ENCODE results near the gene TRPM4. TPM values are rescaled to one million over a fixed set of nuclear protein-coding genes. Genes with fewer than 3 reads are reported as not detected.

Gene TRPM4
- total RNA-seq, 1 donor from 2014 or later: 28.5 TPM

DNA sequence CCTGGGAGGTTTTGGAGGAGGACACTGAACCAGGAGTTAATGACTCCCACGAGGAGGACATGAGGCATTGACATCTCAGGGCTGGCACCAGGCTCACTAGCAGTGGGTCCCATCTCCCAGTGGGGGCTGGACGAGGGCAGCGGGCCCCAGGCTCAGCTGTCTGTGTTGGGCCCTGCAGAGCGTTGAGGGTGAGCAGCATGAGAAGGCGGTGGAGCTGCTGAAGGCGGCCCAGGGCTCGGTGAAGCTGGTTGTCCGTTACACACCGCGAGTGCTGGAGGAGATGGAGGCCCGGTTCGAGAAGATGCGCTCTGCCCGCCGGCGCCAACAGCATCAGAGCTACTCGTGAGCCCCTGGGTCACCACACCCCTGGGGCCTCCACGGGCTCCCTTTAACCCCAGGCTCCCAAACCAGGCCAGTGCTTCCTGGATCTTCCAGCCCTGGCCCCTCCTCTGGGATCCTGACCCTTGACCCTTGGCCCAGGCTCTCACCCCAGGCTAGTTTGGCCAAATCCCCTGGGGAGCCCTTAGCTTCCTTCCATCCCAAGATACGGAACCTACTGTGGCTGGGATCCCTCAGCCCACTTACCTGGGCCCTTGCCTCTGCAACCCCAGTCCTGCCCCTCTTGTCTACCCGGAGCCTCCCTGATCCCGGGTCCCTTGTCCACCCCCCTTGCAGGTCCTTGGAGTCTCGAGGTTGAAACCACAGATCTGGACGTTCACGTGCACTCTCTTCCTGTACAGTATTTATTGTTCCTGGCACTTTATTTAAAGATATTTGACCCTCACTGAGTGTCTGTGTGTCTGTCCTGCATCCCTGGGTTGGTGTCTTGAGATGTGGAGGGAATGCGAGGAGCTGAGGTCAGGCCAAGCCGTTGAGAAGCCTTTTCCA lies 39.7 kb upstream of the TRPM4 start:
- Mint-ChIP-seq H3K4me1 (ENCODE audit: unreplicated experiment) (peaks cover 30% of the 10 kb centered on the region), H3K27me3 (ENCODE audit: unreplicated experiment) (no peaks in the 10 kb centered on the region), H3K9me3 (ENCODE audit: unreplicated experiment) (no peaks in the 10 kb centered on the region), H3K4me3 (ENCODE audit: unreplicated experiment) (peak overlapping the region; percentile 80), H3K27ac (ENCODE audit: unreplicated experiment) (peak overlapping the region; percentile 84), H3K36me3 (ENCODE audit: unreplicated experiment) (no peaks in the 10 kb centered on the region)
- DNase-seq (ENCODE audit: extremely low spot score, unreplicated experiment): no peak
- TF ChIP-seq, protein P1, sequence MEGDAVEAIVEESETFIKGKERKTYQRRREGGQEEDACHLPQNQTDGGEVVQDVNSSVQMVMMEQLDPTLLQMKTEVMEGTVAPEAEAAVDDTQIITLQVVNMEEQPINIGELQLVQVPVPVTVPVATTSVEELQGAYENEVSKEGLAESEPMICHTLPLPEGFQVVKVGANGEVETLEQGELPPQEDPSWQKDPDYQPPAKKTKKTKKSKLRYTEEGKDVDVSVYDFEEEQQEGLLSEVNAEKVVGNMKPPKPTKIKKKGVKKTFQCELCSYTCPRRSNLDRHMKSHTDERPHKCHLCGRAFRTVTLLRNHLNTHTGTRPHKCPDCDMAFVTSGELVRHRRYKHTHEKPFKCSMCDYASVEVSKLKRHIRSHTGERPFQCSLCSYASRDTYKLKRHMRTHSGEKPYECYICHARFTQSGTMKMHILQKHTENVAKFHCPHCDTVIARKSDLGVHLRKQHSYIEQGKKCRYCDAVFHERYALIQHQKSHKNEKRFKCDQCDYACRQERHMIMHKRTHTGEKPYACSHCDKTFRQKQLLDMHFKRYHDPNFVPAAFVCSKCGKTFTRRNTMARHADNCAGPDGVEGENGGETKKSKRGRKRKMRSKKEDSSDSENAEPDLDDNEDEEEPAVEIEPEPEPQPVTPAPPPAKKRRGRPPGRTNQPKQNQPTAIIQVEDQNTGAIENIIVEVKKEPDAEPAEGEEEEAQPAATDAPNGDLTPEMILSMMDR (IDR thresholded peaks at IDR 0.05): no peak

DNA sequence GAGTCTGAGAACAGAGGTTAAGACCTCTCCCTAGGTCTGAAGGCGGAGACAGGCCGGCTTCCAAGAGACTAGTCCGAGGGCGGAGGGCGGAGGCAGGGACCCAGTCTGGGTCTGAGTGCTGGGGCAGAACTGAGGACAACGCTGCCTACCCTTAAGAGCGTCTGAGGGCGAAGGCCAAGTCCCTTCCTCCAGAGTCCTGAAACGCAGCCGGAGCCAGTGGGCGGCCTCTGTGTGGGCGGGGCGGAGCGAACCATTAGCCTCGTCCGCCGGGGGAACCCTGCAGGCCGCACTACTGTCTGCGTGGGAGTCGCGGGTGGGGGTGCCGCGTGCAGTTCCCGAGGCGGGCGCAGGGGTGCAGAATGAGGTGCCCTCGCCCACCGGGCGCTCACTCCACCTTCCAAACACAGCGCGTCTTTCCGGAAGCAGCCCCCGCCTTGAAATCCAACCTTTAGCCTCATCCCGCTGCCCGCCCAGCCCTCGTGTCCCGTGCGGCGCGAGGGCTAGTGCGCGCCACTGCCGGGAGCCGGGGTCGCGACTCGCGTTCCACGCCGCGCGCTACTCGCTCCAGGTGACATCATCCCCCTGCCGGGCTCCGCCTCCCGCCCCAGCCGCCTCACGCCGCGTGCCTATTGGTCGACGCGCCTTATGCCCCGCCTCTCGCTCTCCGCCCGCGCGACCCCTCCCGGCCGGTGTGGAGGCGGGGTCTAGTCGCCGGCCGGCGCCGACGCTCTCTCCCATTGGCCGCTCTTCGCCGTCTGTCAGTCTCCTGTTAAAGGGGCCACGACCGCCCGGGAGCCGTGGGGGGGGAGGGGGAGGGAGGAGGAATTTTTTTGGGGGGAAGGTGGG lies 38.8 kb upstream of the TRPM4 start, which contains the start of gene C19orf73:
TSS of gene C19orf73 (minus strand) at position 579 of the 846 bp plus-strand sequence. CDS start at position 458, 121 bp downstream.
- Mint-ChIP-seq H3K27ac (ENCODE audit: unreplicated experiment) (peak within 1 kb of the TSS; percentile 84), H3K4me1 (ENCODE audit: unreplicated experiment) (peaks cover 26% of the 10 kb centered on the region), H3K27me3 (ENCODE audit: unreplicated experiment) (no peaks in the 10 kb centered on the region), H3K9me3 (ENCODE audit: unreplicated experiment) (no peaks in the 10 kb centered on the region), H3K36me3 (ENCODE audit: unreplicated experiment) (no peaks in the 10 kb centered on the region), H3K4me3 (ENCODE audit: unreplicated experiment) (peak within 1 kb of the TSS; percentile 83)
- peak; percentile 99 for DNase-seq (ENCODE audit: extremely low spot score, unreplicated experiment)
- TF ChIP-seq, protein P1 (IDR thresholded peaks at IDR 0.05): peak; percentile 17

GRCh38 chr19:49119411-49120324 lies 37.9 kb upstream of the TRPM4 start, which contains the start of gene PPFIA3:
Gene PPFIA3, plus strand, starts transcription at chr19:49119544. Its CDS starts 8,330 bp downstream, at chr19:49127874.
- peak; percentile 92 for DNase-seq (ENCODE audit: extremely low spot score, unreplicated experiment)
- Mint-ChIP-seq H3K9me3 (ENCODE audit: unreplicated experiment) (no peaks in the 10 kb centered on the region), H3K27ac (ENCODE audit: unreplicated experiment) (peak within 1 kb of the TSS; percentile 84), H3K36me3 (ENCODE audit: unreplicated experiment) (no peaks in the 10 kb centered on the region), H3K27me3 (ENCODE audit: unreplicated experiment) (no peaks in the 10 kb centered on the region), H3K4me1 (ENCODE audit: unreplicated experiment) (peaks cover 23% of the 10 kb centered on the region), H3K4me3 (ENCODE audit: unreplicated experiment) (peak within 1 kb of the TSS; percentile 83)
- TF ChIP-seq, protein P1 (IDR thresholded peaks at IDR 0.05): no peak

DNA sequence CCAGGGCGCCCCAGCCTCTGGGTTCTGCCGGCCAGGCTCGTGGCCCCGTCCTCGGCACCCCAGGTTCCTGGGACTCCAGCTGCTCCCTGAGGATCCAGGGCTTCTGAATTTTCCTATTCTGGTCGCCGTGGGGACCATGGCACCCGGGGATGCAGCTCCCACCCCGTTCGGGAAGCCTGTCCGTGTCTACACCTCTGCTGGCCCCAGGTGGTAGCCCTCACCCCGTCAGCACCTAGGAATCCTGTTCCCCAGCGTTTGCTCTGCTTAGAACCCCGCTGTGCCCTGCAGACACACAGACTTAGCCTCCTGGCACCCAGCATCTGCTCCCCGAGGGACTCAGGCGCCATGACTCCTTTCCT lies 37.3 kb upstream of the TRPM4 start:
- H3K36me3 Mint-ChIP-seq (ENCODE audit: unreplicated experiment): no peaks in the 10 kb centered on the region
- H3K9me3 Mint-ChIP-seq (ENCODE audit: unreplicated experiment): no peaks in the 10 kb centered on the region
- DNase-seq (ENCODE audit: extremely low spot score, unreplicated experiment): no peak
- peaks cover 23% of the 10 kb centered on the region for H3K4me1 Mint-ChIP-seq (ENCODE audit: unreplicated experiment)
- no peaks in the 10 kb centered on the region for H3K27me3 Mint-ChIP-seq (ENCODE audit: unreplicated experiment)
- TF ChIP-seq, protein P1 (IDR thresholded peaks at IDR 0.05): no peak
- H3K4me3 Mint-ChIP-seq (ENCODE audit: unreplicated experiment): peak overlapping the region; percentile 22
- no peak overlapping the region for H3K27ac Mint-ChIP-seq (ENCODE audit: unreplicated experiment)
